Activated CD4-positive, alpha-beta T cell treated with anti-CD3 and anti-CD28 coated beads, Interleukin-2, amount 50 U/mL, for 24 hours (primary cell): ENCODE data around the gene KCNQ1.

ENCODE experiments used
- DNase-seq, 2 donors: peaks; one replicate each; pipeline ENCODE4 v3.0.0-alpha.2; 2020; ENCODE audit warnings: low read depth in 1 of 2, low spot score in 1 of 2

Gene KCNQ1

DNA sequence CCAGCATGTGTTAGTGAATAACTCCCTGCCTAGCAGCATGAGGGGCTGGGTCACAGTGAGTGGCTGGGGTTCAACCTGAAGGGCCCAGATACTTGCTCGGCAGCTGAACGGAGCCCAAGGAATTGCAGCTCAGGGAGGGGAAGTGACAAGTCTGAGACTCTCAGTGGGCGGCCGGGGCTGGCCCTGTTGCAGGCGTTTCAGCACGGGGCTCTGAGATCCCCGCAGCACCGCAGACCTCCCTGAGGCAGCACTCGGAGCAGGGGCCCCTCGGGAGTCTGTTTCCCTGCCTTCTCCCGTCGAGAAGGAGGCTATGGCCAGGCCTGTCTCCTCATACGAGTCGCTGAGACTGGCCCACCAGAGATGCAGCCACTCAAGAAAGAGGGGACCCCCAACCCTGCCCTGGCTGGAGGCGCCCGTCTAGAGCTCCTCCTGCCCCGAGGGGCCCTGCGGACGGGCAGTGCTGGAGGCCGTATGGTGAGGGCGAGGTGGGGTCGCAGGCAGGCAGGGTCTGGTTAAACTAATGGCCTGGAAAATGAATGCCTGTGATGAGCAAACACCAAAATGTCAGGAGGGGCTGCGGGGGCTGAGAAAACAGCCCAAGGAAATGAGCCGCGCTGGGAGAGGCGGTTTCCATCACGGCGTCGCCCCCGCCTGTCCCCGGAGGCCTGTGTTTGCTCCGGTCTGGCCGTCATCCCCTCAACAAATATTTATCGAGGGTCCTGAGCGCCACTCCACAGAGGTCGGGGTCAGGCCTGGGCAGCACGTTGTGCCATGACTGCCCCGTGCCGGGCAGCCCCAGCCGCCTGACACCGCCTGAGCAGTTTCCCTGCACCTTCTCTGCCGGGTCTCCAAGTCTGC is 35.0 kb upstream of the KCNQ1 start:
- DNase-seq = no peak

DNA sequence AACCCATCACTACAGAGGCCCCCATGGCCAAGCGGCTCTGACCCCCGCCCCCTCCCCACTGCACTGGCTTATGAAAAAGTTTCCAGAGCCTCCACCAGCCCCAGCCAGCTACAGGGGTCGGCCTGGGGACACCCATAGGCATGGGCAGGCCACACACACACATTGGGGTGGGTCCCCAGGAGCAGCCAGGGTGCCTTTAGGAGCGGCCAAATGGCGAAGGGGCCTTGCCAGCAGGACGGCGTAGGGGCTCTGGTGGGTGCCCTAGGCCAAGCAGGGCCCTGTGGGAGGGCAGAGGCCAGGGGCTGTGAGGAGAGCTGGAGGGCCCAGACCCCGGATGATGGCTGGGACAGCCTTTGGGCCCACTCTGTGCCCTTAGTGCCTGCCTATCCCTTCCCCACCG is 34.2 kb upstream of the KCNQ1 start:
- DNase-seq = no peak

DNA sequence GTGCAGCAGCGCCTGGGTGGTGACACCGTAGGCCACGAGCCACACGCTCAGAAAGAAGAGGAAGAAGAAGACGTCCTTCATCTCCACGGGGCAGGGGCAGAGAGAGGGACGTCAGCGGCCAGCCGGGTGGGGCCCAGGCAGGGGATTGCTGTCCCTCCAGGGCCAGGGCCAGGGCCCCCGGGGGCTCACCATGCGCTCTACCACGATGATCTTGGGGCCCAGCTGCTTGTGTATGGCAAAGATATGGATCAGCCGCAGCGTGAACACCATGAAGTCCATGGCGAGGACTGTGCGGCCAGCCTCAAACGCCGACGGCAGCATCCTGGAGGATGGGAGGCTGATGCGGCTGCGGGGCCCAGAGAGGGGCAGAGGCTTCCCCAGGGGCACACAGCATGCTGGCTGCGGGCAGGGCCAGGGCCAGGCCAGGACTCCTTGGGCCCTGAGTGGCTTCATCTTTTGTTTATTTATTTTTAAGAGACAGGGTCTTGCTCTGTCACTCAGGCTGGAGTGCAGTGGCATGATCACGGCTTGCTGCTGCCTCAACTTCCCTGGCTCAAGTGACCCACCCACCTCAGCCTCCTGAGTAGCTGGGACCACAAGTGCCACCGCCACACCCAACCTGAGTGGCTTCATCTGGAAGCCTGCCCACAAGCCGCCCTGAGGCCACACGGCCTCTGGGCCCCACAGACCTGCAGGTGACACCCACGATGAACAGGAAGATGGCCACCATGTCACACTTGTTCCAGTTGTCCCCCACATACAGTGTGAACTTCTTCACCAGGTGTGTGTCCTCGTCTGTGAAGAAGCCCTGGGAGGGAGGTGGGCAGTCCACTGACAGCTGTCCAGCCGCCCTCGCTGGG is 33.1 kb upstream of the KCNQ1 start:
- no peak for DNase-seq

DNA sequence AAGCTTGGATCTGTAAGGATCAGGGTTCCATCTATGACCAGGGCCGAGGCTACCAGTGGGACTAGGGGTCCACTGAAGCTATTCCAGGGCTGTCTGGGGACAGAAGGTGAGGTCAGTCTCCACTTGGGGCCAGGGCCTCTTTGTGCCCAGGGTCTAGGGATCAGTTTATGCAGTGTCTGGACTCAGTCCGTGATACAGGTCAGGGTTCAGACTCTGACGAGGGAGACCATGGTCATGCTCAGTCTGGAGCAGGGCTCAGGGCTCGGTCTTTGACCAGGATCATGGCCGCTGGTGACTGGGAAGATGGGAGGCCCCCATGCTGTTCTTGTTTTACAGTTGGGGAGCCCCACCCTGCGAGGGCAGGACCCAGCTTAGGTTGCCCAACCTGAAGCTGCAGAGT is 32.5 kb upstream of the KCNQ1 start:
- no peak for DNase-seq

DNA sequence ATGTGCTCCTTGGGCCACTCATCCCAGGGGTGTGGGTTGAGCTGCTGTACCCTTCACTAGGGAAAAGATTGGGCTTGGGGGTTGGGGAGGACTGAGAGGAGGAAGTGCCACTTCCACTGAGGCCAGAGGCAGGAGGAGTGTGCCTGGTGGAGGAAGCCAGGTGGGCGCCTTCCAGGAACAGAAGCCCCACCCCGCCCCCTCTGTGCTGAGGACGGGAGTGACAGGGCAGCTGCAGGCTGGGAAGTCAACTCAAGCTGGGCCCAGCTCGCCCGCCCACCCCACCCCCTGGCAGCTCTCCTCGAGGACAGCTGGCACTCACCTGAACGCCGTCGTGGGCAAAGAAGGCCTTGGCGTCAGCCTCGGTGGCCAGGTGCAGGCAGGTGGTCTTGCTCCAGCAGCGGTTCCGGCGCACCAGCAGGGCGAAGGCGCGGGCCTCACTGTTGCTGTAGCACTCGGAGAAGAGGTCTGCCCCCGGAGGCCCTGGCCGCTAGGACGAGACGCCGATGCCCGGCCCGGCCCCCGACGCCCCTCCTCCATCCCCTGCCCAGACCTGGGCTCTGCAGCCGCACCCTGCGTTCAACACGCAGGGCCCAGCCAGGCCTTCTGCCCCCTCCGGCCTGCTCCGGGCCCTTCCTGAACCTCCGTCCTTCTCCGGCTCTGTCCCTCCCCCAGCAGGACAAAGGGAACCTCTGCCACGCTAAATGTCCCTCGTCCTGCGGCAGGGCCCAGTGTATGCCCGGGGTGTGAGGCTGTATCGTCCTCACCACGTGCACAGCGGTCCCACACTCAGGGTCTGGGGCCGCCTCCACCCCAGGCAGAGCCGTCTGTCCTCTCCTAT is 30.8 kb upstream of the KCNQ1 start:
- no peak for DNase-seq

DNA sequence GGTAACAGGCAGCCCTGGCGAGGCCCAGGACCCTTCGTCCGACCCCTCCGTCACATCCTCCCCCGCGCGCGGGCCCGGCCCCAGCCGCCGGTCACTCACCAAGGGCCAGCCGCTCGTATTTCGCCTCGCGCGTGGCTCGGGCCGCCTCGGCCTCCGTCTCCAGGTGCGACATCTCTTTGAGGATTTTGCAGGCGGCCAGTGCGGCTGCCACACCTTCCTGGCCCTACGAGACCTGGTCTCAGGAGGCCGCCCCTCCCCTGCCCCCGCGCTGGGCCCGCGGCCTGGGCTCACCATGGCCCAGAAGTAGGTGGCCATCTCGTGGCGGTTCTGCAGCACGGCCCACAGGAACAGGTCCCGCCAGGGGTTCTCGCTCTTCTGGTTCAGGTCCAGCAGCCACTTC is 30.2 kb upstream of the KCNQ1 start:
- DNase-seq = no peak

DNA sequence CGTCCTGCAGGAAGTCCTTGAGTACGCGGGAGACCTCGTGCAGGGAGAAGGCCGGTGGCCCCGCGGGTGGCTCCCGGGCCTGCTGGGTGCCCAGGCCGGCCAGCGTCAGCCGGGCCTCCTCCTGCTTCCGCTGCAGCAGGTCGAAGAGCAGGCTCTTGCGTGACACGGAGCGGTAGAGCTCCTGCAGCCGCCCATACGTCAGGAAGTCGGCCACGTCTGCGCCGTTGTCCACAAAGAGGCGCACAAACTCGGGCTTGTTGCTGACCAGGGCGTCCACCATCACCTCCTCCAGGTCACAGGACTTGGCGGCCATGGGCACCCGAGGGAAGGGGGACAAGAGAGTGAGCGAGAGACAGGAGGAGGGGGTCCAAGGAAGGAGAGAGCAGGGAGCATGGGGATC is 29.6 kb upstream of the KCNQ1 start:
- DNase-seq = no peak

DNA sequence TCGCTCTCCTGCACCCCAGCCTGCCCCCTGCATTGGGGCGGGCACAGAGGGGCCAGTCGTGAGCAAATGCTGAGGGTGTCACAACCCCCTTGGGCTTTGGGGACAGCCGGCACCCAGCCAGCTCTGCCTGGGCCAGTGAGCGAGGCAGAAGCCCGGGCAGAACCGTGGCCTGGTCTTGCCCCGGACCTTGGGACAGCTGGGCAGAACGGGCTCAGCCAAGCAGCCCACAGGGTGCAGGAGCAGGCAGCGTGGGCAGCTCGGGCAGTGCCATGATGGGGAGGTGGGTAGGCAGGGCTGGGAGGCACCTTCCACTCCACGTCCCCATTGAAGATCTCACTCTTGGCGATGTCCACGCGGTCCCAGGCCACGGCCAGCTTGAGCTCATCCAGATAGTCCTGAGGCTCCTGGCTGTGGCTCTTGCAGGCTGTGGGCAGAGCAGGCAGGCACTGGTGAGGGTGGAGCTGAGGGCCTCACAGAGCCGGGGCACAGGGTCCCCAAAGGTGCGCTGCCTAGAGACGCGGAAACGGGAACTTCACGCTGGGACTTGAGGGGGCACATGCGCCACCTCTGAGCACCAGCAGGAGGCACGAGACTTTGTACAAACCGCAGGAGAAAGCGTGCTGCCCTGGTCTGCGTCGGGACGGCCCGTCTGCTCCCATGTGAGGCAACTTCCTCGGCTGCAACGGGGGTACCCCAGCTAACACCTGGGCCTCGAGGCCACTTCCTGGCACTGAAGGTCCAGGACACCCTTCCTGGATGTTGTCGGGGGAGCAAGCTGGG is 29.0 kb upstream of the KCNQ1 start:
- DNase-seq = no peak

DNA sequence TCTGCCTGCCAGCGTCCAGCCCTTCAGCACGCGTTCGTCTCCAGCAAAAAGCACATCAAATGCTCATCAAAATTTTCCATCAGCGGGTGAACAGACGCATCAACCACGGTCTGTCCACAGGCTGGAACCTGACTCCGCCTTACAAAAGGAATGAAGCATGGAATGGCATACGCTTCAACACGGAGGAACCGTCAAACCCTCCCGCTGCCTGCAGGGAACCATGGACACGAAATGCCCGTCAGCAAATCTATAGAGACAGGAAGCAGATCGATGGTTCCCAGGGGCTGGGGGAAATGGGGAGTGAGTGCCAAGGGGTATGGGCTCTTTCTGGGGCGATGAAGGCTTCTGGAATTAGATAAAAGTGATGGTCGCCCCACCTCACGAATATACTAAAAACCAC is 28.0 kb upstream of the KCNQ1 start:
- no peak for DNase-seq

DNA sequence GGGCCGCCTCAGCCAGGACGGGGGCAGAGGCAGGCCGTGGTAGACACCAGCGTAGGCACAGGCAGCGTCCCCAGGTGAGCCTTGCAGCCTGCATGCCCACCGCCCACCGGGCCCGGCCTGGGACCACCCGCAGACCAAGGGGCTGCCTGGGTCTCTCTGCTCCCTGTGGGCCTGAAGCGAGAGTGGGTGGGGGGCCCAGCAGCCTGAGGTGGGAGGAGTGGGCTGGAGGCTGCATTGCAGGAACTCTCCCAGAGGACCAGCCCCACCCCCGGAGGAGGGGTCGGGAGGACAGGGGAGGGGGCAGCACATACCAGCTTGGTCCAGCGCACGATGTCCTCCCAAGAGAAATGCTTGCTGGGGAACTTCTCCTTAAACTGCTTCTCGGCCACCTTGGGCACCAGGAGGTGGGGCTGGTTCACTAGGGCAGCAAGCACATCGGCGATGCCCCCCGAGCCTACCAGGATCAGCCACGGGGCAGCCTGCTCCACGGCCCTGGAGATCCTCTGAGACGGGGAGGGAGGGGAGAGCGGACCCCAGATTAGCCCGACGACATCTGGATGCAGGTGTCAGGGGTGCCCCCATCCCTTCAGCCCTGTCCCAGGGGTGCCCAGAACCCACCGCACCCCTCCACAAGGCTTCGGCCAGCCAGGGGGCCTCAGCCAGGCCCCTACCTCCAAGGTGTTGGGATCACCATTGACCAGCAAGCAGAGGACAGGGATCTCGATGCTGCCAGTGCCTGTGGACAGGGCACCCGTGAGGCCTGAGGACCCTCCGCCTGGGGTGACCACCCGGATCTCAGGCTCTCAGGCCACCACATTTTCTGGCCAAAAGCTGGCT is 26.7 kb upstream of the KCNQ1 start:
- no peak for DNase-seq

DNA sequence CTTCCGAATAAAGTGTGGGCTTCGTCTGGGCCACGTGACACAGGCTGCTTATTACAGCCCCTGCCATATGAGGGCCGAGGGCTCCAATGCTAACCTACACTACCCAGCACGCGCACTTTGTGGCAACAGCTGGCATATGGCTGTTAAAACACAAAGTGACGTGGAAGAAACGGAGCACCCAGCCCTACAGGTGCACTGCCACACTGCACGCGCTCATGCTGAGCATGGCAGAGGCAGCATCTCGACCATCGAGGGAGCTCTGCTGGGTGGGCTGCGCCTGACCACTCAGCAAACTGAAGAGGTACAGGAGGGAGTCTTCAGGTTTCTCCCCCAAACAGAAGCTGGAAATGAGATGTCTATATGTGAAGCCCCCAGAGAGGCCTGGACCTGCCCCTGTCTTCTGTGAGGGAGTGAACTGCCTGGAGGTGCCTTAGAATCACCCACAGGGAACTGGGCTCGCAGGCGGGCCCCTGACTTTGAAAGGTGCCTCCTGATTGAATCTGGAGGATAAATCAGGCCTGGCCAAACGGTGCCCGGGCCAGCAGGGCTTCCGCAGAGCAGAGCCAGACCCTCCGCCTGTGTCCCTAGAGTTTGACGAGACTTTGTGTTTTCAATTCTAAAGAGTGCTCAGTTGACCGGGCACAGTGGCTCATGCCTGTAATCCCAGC is 26.0 kb upstream of the KCNQ1 start:
- DNase-seq = no peak

DNA sequence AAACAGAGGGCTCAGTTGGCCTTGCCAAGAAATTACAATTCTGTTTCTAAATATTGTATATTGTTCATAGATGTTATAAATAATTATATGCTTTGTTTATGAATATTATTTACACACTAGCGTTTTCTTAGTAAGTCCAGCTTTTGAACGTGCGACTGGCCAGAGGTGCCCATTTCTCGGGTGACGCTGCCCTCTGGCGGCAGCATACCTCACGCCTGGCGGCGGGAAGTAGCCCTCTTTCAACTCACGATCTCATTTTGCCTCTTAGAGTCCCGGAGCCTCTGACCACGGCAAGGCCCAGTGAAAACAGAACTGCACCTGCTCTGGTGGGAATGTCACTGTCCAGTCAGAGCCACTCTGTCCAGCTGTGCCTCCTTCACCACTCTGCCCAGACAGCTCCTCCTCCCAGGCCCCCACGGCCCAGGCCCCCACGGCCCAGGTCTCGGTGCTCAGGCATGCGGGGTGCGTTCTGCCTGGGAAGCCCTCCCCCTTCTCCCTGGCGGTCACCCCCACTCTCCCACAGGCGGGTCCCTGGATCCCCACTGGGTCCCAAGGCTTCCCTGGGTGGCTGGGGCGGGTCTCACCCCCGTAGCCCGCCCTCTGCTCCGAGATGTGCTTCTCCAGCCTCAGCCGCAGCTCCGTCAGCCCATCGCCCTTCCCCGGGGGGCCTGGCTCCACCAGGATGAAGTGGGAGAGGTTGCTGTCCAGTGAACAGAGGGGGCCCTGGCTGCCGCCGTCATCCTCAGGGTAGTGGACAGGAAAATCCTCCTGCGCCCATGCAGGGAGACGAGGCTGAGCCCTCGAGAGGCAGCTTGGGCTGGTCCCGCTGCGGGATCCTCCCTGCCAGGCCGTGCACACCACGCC is 24.9 kb upstream of the KCNQ1 start:
- peak in 1 of 2 donors; percentile 28 for DNase-seq

DNA sequence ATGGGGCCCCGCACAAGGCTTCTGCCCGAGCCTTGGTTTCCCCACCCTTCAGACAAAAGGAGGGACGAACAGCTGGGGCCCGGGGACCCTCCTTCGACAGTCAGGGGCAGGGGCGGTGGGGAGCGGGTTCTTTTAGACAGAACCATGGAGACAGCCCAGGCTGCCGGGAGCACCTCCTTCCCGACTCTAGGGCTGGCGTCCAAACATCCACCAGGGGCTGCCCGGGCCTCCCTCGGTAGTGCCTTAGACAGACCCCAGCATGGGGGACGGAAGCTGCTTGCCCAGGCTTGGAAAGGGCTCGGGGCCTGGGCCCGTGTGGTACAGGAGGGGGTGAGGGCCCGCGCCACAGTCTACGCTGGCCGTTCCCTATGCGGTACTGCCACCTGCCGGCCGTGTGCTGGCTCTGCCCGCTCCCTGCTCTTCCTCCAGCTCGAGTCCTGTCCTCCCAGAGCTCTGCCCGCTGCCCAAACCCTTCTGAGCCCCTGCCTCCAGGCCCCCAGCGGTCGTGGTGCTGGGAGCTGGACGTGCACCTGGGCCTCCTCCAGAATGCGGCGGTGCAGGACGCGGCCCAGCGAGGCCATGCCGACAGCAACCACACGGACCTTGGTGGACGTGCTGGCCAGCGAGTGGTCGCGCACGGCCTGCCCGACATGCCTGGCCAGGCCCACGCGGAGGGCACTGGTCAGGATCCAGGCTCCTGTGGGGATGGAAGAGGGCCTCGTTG is 24.1 kb upstream of the KCNQ1 start:
- peak; percentile 52 to 63 for DNase-seq

DNA sequence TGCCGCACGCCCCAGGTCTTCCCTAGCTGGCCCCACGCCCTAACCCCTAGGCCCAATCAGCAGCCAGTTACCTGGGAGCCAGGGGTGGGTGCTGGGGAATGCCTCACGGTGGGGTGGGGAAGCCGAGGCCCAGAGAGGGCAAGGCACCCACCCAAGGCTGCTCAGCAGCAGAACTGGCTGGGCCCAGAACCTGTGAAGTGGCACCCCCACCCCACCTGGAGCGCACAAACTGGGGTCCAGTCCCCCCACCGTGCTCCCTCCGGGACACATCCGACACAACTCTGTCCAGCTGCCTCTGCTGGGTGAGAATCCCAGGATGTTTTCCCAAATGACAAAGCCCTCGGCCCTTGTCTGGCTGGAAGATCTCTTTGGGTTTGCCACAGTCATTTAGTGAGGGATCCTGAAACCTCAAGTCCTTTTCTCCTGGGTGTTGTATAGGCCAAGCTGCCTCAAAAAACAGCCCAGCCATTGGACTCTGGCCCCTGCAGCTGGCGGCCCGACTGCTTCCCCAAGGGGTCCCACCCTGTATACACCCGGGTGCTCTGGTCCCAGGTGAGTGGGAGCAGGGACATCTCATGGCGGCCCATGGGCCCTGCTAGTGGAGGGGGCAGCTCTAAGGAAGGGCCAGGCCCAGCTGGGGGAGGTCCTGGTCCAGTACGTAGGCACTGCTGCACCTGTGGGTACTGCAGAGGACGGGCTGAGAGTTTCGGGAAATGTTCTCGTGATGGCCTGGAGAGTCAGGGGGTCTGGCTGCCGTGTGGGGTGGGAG is 23.4 kb upstream of the KCNQ1 start:
- DNase-seq = no peak

DNA sequence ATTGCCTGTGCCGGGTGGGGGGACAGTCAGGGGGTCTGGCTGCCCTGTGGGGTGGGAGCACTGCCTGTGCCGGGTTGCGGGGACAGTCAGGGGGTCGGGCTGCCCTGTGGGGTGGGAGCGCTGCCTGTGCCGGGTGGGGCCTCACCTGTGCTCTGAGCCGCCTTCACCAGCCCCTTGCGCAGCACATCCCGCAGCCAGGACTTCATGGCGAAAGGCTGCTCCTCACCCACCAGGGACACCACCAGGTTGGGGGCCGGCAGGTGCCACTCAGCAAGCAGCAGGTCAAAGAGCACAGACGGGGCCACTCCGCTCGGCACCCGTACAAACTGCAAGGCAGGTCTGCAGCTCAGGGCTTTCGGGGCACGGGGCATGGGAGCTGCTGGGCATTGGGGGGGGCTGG is 22.8 kb upstream of the KCNQ1 start:
- no peak for DNase-seq

DNA sequence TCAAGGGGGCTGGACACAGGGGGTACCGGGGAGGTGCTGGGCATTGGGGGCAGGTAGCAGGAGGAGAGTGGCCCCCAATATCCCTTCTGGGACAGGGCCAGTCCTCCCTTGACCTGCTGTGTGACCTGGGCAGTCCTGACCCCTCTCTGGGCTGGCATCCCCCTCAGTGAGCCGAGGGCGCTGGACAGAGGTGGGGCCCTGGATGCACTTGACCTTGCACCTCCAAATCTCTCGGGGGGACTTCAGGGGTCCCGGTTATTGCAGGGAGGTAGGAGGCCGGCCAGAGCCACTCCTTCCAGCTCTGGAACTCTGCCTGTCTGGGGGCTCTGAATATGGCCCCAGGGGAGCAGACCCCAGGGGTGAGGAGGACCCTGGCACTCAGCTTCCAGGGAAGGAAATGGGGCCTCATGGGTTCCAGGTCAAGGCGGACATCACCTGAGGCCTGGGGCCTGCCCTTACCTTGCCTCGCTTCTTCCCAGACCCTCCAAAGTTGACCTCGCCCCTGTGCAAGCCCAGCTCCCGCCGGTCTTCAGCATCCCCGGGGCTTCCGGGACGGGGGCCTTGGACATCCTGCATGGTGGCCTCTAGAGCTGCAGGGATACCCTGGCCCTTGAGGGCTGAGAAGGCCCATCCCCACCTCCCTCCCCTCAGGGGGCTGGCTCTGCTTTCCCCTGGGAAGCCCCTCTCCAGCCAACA is 22.2 kb upstream of the KCNQ1 start:
- DNase-seq = no peak
